Measurements from ENCODE around the gene DLG2. TPM values are rescaled to one million over a fixed set of nuclear protein-coding genes. Genes with fewer than 3 reads are reported as not detected.

The DLG2 gene
- polyA plus RNA-seq, 2 donors = 2.6 to 6.7 TPM

GRCh38 chr11:84061726-84062125, 1565.4 kb downstream of the DLG2 start:
- H3K4me1 ChIP-seq (ENCODE audit: control insufficient read depth in 2 of 2, insufficient read depth in 2 of 2, low read length in 1 of 2) = no peaks in the 10 kb centered on the region
- 84 to 97% methylated on average over 1 of the region's 1 CpG for WGBS, 2 donors
- no peaks in the 10 kb centered on the region for H3K36me3 ChIP-seq (ENCODE audit: control insufficient read depth in 2 of 2, insufficient read depth in 2 of 2, low read length in 1 of 2)

DNA sequence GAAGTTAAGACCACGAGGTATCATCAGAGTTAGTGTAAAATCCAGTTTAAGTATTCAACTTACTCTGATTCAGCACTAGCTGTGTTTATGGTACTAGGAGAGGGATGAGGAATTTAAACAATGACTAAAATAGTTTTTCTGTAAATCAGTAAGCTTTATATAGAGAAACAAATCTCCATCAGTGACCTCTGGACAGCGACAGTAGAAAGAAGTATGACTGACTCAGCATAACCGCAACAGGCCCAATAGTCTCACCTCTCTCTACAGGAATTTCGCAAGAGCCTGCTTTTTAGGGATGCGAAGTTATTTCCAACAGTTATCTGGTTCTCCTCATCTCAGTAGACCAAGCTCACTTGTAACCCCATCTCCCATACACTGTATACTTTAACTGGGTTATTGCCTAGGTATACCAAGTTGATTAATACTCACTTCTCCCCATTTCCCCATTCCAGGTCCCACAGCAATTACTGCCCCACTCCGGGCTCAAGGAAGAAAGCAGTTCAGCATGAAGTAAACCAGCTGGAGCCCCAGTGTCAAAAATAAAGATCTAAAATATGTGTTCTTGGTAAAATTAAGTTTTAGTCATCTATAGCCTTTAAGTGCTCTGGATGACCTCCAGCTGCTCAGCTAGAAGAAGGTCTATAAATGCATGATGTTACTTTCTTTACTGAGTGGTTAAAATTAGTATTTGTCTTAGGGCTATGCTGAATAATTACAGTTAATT, 1570.3 kb downstream of the DLG2 start:
- no peak overlapping the region for H3K27ac ChIP-seq (ENCODE audit: low read depth in 2 of 2, low read length in 1 of 2)
- H3K36me3 ChIP-seq (ENCODE audit: control insufficient read depth in 2 of 2, insufficient read depth in 2 of 2, low read length in 1 of 2) = no peaks in the 10 kb centered on the region
- 75 to 76% methylated on average over 6 of the region's 6 CpGs for WGBS, 2 donors
- H3K9me3 ChIP-seq (ENCODE audit: control insufficient read depth in 2 of 2, insufficient read depth in 1 of 2, low read depth in 1 of 2, low read length in 1 of 2) = no peaks in the 10 kb centered on the region
- H3K27me3 ChIP-seq (ENCODE audit: control insufficient read depth in 1 of 2, insufficient read depth in 2 of 2, low read length in 2 of 2) = no peaks in the 10 kb centered on the region
- no peak overlapping the region for H3K4me3 ChIP-seq (ENCODE audit: low read depth in 1 of 2, low read length in 2 of 2)
- no peaks in the 10 kb centered on the region for H3K4me1 ChIP-seq (ENCODE audit: control insufficient read depth in 2 of 2, insufficient read depth in 2 of 2, low read length in 1 of 2)

More at GRCh38 chr11:84061726-84062125, 1565.4 kb downstream of the DLG2 start:
- H3K4me3 ChIP-seq (ENCODE audit: low read depth in 1 of 2, low read length in 2 of 2) = no peak overlapping the region
- no peaks in the 10 kb centered on the region for H3K27me3 ChIP-seq (ENCODE audit: control insufficient read depth in 1 of 2, insufficient read depth in 2 of 2, low read length in 2 of 2)
- no peak overlapping the region for H3K27ac ChIP-seq (ENCODE audit: low read depth in 2 of 2, low read length in 1 of 2)
- no peaks in the 10 kb centered on the region for H3K9me3 ChIP-seq (ENCODE audit: control insufficient read depth in 2 of 2, insufficient read depth in 1 of 2, low read depth in 1 of 2, low read length in 1 of 2)

DNA sequence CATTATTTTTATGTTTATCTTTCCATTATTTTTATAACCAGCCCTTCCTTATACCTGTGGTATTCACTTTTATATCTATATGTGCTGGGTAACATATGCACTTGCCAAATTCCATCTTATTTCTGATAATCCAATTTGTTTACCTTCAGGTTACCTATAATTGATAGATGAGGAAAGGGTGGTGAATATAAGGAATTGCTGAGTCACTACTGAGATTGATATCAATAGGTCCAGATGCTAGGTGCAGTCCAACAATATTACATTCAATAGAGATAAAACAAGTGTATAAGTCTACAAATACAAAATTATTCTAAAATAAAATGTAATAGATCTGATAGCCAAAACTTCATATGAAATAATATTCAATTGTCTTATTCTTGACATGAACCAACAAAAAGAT, 1582.0 kb downstream of the DLG2 start:
- no peak overlapping the region for H3K4me3 ChIP-seq (ENCODE audit: low read depth in 1 of 2, low read length in 2 of 2)
- no peaks in the 10 kb centered on the region for H3K36me3 ChIP-seq (ENCODE audit: control insufficient read depth in 2 of 2, insufficient read depth in 2 of 2, low read length in 1 of 2)
- no peaks in the 10 kb centered on the region for H3K4me1 ChIP-seq (ENCODE audit: control insufficient read depth in 2 of 2, insufficient read depth in 2 of 2, low read length in 1 of 2)
- no peak overlapping the region for H3K27ac ChIP-seq (ENCODE audit: low read depth in 2 of 2, low read length in 1 of 2)
- no peaks in the 10 kb centered on the region for H3K27me3 ChIP-seq (ENCODE audit: control insufficient read depth in 1 of 2, insufficient read depth in 2 of 2, low read length in 2 of 2)
- no peaks in the 10 kb centered on the region for H3K9me3 ChIP-seq (ENCODE audit: control insufficient read depth in 2 of 2, insufficient read depth in 1 of 2, low read depth in 1 of 2, low read length in 1 of 2)

DNA sequence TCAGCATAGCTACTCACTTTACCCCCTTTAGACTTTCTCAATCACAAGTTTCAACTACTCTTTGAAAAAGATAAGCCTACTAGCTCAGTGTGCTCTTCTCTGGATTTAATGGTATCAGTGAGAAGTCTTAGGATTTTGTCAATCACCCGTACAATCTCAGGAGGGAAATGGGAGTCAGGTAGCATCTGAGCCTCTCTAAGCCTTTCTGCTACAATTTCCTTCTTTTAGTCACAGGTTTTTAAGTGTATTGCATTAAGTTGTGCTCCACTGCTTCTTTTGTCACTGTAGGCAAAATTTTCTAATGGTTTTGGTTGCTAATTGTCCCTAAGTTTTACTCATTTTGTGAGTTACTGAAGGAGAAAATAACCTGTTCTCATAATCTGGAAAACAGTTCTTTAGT, 1582.4 kb downstream of the DLG2 start:
- Histone ChIP-seq H3K27ac (ENCODE audit: low read depth in 2 of 2, low read length in 1 of 2) (no peak overlapping the region), H3K27me3 (ENCODE audit: control insufficient read depth in 1 of 2, insufficient read depth in 2 of 2, low read length in 2 of 2) (no peaks in the 10 kb centered on the region), H3K9me3 (ENCODE audit: control insufficient read depth in 2 of 2, insufficient read depth in 1 of 2, low read depth in 1 of 2, low read length in 1 of 2) (no peaks in the 10 kb centered on the region), H3K4me3 (ENCODE audit: low read depth in 1 of 2, low read length in 2 of 2) (no peak overlapping the region), H3K4me1 (ENCODE audit: control insufficient read depth in 2 of 2, insufficient read depth in 2 of 2, low read length in 1 of 2) (no peaks in the 10 kb centered on the region), H3K36me3 (ENCODE audit: control insufficient read depth in 2 of 2, insufficient read depth in 2 of 2, low read length in 1 of 2) (no peaks in the 10 kb centered on the region)
- WGBS, 2 donors = 70 to 90% methylated on average over 1 of the region's 1 CpG

- no peak overlapping the region for H3K4me3 ChIP-seq (ENCODE audit: low read depth in 1 of 2, low read length in 2 of 2)
- no peaks in the 10 kb centered on the region for H3K4me1 ChIP-seq (ENCODE audit: control insufficient read depth in 2 of 2, insufficient read depth in 2 of 2, low read length in 1 of 2)
- no peaks in the 10 kb centered on the region for H3K36me3 ChIP-seq (ENCODE audit: control insufficient read depth in 2 of 2, insufficient read depth in 2 of 2, low read length in 1 of 2)
- H3K27me3 ChIP-seq (ENCODE audit: control insufficient read depth in 1 of 2, insufficient read depth in 2 of 2, low read length in 2 of 2) = no peaks in the 10 kb centered on the region
- H3K27ac ChIP-seq (ENCODE audit: low read depth in 2 of 2, low read length in 1 of 2) = no peak overlapping the region
- WGBS, 2 donors = 57 to 66% methylated on average over 2 of the region's 2 CpGs
- no peaks in the 10 kb centered on the region for H3K9me3 ChIP-seq (ENCODE audit: control insufficient read depth in 2 of 2, insufficient read depth in 1 of 2, low read depth in 1 of 2, low read length in 1 of 2)
Measured at GRCh38 chr11:84036664-84037194, 1590.4 kb downstream of the DLG2 start.

DNA sequence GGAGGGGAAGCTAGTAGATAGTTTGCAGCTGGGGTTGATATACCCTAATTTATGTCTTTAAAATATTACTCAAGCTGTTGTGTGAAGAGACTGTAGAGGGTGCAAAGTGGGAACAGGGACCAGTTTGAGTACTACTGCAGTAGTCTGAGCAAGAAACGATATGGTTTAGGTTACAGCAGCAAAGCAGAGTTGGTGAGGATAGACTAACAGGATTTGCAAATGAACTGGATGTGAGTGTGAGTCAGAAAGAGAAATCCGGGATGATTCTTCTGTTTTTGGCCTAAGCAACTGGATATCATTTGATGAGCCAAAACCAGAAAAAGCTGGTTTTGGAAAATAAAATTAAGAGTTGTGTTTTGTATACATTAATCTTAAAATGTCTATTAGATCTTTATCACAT, 1591.5 kb downstream of the DLG2 start:
- Histone ChIP-seq H3K4me3 (ENCODE audit: low read depth in 1 of 2, low read length in 2 of 2) (no peak overlapping the region), H3K27me3 (ENCODE audit: control insufficient read depth in 1 of 2, insufficient read depth in 2 of 2, low read length in 2 of 2) (no peaks in the 10 kb centered on the region), H3K4me1 (ENCODE audit: control insufficient read depth in 2 of 2, insufficient read depth in 2 of 2, low read length in 1 of 2) (no peaks in the 10 kb centered on the region), H3K27ac (ENCODE audit: low read depth in 2 of 2, low read length in 1 of 2) (no peak overlapping the region), H3K9me3 (ENCODE audit: control insufficient read depth in 2 of 2, insufficient read depth in 1 of 2, low read depth in 1 of 2, low read length in 1 of 2) (no peaks in the 10 kb centered on the region), H3K36me3 (ENCODE audit: control insufficient read depth in 2 of 2, insufficient read depth in 2 of 2, low read length in 1 of 2) (no peaks in the 10 kb centered on the region)
- WGBS, 2 donors = 57 to 66% methylated on average over 2 of the region's 2 CpGs

GRCh38 chr11:84034484-84034883, 1592.7 kb downstream of the DLG2 start:
- Histone ChIP-seq H3K36me3 (ENCODE audit: control insufficient read depth in 2 of 2, insufficient read depth in 2 of 2, low read length in 1 of 2) (no peaks in the 10 kb centered on the region), H3K27me3 (ENCODE audit: control insufficient read depth in 1 of 2, insufficient read depth in 2 of 2, low read length in 2 of 2) (no peaks in the 10 kb centered on the region), H3K4me3 (ENCODE audit: low read depth in 1 of 2, low read length in 2 of 2) (no peak overlapping the region), H3K27ac (ENCODE audit: low read depth in 2 of 2, low read length in 1 of 2) (no peak overlapping the region), H3K4me1 (ENCODE audit: control insufficient read depth in 2 of 2, insufficient read depth in 2 of 2, low read length in 1 of 2) (no peaks in the 10 kb centered on the region), H3K9me3 (ENCODE audit: control insufficient read depth in 2 of 2, insufficient read depth in 1 of 2, low read depth in 1 of 2, low read length in 1 of 2) (no peaks in the 10 kb centered on the region)

- Histone ChIP-seq H3K27ac (ENCODE audit: low read depth in 2 of 2, low read length in 1 of 2) (no peak overlapping the region), H3K27me3 (ENCODE audit: control insufficient read depth in 1 of 2, insufficient read depth in 2 of 2, low read length in 2 of 2) (no peaks in the 10 kb centered on the region), H3K4me1 (ENCODE audit: control insufficient read depth in 2 of 2, insufficient read depth in 2 of 2, low read length in 1 of 2) (no peaks in the 10 kb centered on the region), H3K4me3 (ENCODE audit: low read depth in 1 of 2, low read length in 2 of 2) (no peak overlapping the region), H3K36me3 (ENCODE audit: control insufficient read depth in 2 of 2, insufficient read depth in 2 of 2, low read length in 1 of 2) (no peaks in the 10 kb centered on the region), H3K9me3 (ENCODE audit: control insufficient read depth in 2 of 2, insufficient read depth in 1 of 2, low read depth in 1 of 2, low read length in 1 of 2) (no peaks in the 10 kb centered on the region)
- 75 to 89% methylated on average over 1 of the region's 1 CpG for WGBS, 2 donors
Measured at GRCh38 chr11:84024266-84024665, 1602.9 kb downstream of the DLG2 start.

DNA sequence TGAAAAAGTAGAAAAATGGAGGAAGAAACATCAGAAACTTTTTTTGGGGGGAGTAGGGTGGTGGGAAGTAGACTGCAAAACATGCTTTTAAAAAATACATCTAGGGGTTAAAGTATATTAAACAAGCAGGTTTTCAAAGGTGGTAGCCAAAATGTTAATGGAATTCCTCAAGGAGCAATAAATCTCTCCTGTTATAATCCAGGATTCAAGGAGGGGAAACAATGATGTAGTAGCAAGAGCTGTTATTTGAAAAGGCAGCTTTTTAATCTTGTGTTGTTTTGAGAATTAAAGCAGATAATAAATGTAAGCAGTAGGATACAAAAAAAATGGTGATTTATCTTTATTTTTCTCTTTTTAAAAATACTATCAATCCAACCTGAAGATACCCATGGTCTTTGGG, 1604.4 kb downstream of the DLG2 start:
- Histone ChIP-seq H3K9me3 (ENCODE audit: control insufficient read depth in 2 of 2, insufficient read depth in 1 of 2, low read depth in 1 of 2, low read length in 1 of 2) (no peaks in the 10 kb centered on the region), H3K4me1 (ENCODE audit: control insufficient read depth in 2 of 2, insufficient read depth in 2 of 2, low read length in 1 of 2) (no peaks in the 10 kb centered on the region), H3K36me3 (ENCODE audit: control insufficient read depth in 2 of 2, insufficient read depth in 2 of 2, low read length in 1 of 2) (no peaks in the 10 kb centered on the region), H3K27me3 (ENCODE audit: control insufficient read depth in 1 of 2, insufficient read depth in 2 of 2, low read length in 2 of 2) (no peaks in the 10 kb centered on the region), H3K4me3 (ENCODE audit: low read depth in 1 of 2, low read length in 2 of 2) (no peak overlapping the region), H3K27ac (ENCODE audit: low read depth in 2 of 2, low read length in 1 of 2) (no peak overlapping the region)

GRCh38 chr11:84022201-84022600, 1604.9 kb downstream of the DLG2 start:
- 37 to 64% methylated on average over 1 of the region's 1 CpG for WGBS, 2 donors
- Histone ChIP-seq H3K4me3 (ENCODE audit: low read depth in 1 of 2, low read length in 2 of 2) (no peak overlapping the region), H3K9me3 (ENCODE audit: control insufficient read depth in 2 of 2, insufficient read depth in 1 of 2, low read depth in 1 of 2, low read length in 1 of 2) (no peaks in the 10 kb centered on the region), H3K27ac (ENCODE audit: low read depth in 2 of 2, low read length in 1 of 2) (no peak overlapping the region), H3K27me3 (ENCODE audit: control insufficient read depth in 1 of 2, insufficient read depth in 2 of 2, low read length in 2 of 2) (no peaks in the 10 kb centered on the region), H3K4me1 (ENCODE audit: control insufficient read depth in 2 of 2, insufficient read depth in 2 of 2, low read length in 1 of 2) (no peaks in the 10 kb centered on the region), H3K36me3 (ENCODE audit: control insufficient read depth in 2 of 2, insufficient read depth in 2 of 2, low read length in 1 of 2) (no peaks in the 10 kb centered on the region)
